HG03108 (cell line): ENCODE results near the gene SLC38A10.

Experiments used
- ATAC-seq: cut with Tn5 transposase; IDR thresholded peaks from one replicate; pipeline ENCODE4 v1.9.1; 2021; ENCODE audit warnings: moderate library complexity; ENCODE audit not compliant: unreplicated experiment

The SLC38A10 gene

DNA sequence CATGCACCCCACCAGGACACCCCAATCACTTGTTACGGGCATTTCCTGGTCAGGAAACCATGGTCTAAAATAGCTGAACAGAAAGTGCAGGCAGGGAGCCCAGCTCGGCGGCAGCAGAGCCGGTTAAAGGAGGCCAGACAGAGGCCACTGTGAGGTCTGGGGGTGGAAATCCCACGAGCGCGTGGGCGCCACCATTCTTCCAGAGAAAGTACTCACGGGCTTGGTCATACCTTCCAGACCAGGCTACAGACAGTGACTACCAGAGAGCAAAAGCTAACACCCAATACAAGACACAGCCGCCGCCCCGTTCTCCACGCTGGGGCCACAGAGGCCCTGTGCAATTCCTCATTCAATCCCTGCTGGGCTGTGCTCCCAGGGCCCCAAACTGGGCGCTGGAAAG is 84.2 kb downstream of the SLC38A10 start:
- no peak for ATAC-seq

DNA sequence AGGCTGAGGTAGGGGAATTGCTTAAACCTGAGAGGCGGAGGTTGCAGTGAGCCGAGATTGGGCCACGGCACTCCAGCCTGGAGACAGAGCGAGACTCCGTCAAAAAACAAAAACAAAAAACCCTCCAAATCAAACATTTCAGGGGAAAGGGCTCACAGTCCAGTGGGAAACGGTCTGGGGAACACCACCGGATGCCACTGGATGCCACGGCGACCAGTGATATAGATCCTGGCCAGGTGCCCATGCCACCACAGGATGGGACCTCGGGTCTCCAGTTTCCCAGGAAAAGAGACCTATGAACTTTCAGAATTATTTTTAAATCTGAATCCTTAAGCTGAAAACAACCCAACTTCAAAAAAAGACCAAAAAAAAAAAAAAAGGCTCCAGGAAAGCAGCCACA is 84.6 kb downstream of the SLC38A10 start:
- ATAC-seq: no peak

DNA sequence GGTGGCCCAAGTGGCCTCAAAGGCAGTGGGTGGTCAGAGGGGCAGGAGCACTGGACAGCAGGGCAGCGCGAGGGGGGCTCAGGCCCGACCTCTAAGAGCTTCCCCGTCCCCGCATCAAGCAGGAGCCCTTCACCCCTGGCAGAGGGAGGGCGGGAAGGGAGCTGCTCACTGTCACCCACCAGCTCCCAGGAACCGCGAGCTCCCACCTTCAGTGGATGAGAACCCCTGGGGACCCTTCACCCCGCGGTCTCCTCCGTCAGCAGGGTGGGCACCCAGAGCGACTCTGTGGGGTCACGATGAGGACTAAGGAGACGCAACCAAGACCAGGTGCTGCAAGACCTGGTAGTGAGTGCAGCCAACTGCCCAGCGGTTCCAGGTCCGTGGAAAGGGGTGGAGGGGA is 86.0 kb downstream of the SLC38A10 start:
- ATAC-seq: no peak

DNA sequence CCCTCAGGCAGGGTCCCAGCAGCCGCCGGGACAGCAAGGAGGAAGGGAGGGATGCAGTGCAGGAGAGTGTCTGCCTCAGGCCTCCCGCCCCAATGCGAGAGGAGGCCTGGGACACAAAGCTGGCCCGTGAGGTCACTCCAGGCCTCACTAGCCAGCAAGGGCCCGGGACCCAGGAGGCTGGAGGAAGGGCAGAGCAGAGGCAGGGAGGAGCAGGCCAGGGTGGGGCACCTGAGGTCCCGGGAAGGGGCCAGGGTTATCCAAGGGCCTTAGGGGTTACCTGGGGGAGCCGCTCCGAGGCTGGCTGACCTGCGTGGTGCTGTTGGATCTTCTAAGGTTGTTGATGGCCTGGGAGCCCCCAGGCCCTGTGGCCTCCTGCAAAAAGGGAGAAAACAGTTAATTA is 86.5 kb downstream of the SLC38A10 start:
- ATAC-seq: no peak

DNA sequence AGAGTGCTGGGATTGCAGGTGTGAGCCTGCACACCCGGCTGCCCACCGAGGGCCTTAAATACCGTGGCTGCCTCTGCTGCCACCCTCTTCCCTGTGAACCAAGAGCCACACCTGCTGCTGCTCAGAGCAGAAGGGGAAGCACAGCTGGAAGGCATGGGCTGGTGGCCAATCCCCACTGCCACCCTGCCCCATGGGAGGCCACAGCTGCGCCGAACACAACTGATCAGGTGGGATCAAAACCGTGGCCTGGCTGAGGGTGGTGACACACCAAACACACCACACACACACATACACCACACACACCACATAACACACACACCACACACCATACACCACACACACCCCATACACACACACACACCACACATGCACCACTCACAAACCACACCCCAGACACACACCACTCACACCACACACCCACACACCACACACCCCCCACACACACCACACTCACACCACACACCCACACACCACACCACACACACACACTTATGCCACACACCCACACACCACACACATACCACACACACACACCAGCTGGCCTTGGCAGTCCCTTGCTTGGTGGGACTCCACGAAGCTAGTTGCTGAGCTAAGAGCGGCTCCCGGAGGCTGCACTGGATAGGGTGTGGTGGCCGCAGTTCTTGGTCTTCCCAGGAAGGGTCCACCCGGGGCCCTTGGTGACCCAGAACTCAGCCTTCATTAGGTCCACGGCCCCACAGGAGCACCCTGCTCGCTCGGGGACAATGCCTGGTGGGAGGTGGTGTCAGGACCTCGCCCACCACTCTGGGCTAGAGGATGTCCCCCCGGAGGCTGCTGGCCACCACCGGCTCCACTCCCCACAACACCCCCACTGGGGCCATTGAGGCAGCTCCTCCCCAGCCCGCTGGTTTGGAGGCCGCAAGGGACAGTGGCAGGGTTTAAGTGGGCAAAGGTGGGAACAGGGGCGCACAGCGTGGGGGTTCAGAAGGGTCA is 87.2 kb downstream of the SLC38A10 start:
- no peak for ATAC-seq

DNA sequence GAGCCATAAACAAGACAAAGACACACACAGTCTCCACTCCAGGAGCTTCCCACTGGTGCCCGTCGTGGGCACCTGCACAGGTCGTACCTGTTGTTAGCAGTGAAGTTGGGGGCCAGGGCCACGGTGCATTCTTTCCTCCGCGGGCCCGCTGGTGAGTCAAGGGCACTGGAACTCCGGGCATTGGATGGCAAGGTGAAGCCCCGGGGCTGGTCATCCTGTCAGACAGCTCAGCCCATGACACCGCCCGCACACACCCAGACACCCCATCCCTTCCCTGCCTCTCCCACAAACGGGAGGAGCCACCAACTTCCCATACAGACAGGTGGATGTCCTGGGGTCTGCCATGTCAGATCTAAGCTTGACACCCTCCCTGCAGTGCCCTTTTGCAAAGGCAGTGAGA is 88.5 kb downstream of the SLC38A10 start:
- no peak for ATAC-seq

DNA sequence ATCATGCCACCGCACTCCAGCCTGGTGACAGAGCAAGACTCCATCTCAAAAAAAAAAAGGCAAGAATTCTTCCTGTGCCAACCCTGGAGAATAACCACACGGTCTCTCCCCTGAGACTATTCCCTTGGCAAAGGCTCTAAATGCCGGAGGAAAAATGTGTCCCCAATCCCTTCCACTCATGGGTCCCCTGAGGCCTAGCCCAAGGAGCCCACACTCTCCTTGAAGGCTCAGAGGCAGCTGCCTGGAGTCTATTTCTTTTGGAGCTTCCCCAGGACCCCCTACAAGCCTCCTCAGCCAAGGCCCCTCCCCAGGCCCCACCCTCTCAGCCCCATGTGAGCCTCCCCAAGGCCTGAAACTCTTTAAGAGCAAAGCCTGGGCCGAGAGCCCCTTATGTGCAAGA is 88.9 kb downstream of the SLC38A10 start:
- no peak for ATAC-seq

DNA sequence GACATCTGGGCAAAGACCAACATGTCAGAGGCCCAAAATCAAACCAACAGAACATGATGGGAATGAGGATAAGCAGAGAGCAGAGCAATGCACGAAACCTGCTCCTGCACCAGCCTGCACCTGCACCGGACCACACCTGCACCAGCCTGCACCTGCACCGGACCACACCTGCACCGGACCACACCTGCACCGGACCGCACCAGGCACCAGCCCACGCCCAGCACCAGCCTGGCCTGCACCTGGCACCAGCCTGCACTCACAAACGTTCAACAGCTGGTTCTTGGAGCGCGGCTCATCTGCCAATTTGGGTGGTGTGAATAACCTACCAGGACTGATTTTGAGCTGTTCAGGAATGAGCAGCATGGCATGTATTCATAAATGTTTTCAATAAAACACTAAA is 90.5 kb downstream of the SLC38A10 start:
- ATAC-seq: no peak

DNA sequence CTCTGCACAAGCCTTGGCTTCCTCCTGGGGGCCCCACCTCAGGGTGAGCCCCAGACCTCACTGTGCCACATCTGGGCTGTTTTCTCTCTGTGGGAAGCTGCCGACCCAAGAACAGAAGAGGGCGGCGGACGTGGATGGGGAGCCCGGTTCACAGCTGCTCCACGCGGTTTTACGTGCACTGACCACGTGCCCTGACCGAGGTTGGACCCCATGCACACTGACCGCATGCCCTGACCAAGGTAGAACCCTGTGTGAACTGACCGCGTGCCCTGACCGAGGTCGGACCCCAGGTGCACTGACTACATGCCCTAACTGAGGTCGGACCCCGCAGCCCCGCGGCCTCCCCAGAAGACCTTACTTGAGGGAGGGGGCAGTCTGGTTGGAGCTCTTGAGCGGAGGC is 92.0 kb downstream of the SLC38A10 start:
- no peak for ATAC-seq

DNA sequence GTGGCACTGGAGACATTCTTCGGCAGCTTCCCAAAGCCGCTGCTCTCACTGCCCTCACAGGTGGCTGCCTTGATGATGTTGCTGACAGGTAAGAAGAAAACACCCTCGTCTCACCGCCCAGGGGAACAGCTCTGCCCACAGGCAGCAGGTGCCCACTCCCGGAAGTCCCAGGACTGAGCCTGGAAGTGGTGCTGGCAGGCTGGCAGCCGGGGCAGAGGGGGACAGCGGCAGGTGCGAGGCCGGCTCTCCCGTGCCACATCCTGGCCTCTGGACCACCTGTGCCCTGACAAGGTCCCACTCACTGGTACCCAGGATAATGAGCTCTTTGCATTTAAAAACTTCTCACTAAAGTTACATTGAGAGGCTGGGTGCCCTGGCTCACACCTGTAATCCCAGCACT is 92.8 kb downstream of the SLC38A10 start:
- ATAC-seq: no peak

DNA sequence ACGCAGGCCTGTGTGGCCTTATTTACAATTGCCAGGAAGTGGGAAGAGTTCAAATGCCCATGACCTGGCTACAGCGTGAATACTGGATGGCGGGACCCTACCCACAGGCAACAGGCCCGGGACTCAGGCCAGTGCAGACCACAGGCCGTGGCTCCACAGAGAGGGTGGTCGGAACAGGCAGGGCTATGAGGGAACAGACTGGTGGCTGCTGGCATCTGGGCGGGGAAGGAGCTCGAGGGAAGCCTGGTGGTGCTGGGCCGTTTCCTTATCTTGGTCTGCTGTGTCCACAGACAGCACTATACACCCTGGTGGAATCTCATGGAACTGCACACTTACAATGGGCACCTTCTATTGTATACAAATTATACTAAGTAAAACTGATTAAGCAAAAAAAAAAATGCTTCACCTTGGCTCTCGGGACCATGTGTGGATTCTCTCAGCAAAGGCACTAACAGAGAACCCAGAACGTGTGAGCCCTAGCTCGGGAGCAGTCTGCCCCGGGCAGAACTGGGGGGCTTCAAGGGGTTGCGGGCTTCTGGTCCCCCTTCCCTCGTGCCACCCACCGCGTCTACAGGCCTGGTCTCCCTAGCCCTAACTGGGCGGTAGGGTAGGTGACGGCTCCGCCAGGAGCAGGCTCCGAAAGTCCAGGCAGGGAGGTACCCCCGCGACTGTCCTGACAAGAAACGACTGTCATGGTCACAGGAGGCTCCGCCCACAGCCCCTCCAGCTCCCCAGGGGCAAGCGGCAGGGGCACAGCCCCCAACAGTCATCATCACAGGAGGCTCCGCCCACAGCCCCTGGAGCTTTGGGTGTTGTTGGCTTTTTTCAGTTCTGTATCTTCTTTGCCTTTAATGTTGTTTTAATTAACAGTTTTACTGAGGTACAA is 94.2 kb downstream of the SLC38A10 start:
- ATAC-seq: no peak

DNA sequence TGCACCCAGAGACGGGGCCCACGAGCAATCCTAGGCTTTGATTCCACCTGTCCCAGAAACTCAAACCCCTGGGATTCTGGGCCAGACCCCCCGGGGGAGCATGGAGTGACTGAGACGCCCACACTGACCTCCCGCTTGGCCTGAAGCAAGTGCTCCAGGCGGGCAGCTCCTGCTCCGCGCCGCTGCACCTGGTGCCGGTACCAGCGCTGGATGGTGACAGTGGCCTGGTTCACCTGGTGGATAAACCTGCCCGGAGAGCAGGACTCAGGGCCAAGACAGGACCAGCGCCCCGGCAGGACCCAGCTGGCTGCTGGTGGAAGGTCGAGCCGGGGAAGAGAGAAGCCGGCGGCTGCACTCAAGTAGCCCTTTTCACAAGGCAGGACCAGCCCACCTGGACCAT is 94.9 kb downstream of the SLC38A10 start:
- no peak for ATAC-seq

DNA sequence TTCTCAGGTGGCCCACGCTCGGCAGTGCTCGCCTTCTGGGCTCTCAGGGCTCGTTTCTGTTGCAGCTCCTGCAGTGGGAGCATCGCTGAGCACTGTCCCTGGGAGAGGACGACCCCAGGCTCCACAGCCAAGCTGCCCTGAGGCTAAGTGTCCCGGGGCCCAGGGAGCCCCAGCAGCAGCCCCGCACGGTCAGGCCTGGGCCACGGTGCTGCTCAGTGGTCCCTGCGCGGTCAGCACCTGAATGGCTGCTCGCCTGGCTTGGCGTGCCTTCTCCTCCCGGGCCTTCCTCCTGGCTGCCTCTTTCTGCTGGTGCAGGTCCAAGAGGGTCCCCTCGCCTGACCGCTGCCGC is 95.7 kb downstream of the SLC38A10 start:
- no peak for ATAC-seq

DNA sequence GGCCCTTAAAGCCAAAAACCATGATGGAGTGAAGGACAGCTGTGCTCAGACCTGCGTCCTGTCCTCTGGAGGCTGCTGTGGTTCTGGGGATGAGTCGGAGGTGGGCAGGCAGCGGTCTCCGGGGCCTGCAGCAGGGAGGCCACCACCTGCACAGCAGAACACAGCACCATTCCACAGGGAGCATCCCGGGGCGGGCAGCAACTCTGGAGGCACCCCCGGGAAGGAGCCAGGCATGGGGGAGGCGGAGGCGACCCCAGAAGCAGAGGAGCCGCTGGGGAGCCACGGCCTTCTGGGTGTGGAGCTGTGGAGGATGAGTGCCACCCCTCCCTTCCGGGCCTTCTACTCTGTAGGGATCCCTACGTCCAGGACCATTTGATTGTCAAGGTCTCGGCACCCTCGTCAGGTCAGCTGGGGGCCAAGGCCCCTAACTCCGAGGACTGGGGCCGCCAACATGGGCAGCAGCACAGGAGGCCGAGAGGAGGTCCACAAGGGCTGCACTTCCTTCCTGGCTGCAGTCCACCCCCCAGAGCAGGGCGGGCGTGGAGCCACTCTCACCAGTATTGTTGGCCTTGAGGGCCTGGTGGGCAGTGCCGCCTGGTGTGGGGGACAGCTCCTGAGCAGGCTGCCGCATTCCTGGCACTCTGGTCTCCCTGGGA is 96.2 kb downstream of the SLC38A10 start:
- no peak for ATAC-seq

DNA sequence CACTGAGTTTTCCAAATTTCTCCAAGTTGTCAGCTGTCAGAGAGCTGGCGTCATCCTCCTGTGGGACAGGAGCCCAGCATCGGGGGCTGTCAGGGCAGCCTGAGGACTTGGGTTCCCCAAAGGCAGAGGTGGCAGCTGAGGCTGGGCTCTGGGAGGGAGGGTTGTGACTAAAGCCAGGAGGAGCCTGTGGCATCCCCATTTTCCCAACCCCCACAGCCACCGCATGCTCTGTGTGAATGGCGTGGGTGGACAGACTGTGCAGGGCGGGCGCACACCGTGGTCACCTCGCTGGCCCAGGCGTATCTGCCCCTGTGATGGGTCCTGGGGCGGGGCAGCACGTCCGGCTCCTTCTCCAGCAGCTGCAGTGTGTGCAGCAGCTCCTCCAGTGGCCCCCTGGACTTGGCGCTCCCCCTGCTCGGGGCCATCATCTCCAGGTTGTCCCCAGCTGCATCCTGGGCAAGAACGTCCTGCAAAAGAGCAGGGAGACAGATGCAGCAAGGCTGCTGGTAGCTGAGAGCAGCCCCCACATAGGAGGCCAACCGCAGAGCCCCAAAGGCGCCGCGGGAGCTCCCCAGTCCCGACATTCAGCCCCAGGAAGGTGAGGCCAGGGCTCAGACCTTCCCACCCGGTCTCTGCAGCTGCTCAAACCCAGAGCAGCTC is 97.1 kb downstream of the SLC38A10 start:
- ATAC-seq: no peak

DNA sequence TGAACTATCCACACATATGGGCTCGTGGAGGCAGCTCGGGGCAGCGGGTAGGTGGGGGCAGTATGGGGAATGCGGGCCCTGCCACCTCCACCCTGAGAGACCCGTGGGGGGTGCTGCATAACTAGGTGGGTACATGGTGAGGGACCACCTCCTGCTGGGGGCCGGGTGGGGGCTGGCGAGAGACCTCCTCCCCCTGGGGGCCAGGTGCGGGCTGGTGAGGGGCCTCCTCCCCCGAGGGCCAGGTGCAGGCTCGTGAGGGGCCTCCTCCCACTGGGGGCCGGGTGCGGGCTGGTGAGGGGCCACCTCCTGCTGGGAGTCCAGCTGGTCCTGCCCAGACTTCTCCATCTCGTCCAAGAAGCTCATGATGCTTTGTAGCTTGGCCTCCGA is 97.7 kb downstream of the SLC38A10 start:
- ATAC-seq: no peak

DNA sequence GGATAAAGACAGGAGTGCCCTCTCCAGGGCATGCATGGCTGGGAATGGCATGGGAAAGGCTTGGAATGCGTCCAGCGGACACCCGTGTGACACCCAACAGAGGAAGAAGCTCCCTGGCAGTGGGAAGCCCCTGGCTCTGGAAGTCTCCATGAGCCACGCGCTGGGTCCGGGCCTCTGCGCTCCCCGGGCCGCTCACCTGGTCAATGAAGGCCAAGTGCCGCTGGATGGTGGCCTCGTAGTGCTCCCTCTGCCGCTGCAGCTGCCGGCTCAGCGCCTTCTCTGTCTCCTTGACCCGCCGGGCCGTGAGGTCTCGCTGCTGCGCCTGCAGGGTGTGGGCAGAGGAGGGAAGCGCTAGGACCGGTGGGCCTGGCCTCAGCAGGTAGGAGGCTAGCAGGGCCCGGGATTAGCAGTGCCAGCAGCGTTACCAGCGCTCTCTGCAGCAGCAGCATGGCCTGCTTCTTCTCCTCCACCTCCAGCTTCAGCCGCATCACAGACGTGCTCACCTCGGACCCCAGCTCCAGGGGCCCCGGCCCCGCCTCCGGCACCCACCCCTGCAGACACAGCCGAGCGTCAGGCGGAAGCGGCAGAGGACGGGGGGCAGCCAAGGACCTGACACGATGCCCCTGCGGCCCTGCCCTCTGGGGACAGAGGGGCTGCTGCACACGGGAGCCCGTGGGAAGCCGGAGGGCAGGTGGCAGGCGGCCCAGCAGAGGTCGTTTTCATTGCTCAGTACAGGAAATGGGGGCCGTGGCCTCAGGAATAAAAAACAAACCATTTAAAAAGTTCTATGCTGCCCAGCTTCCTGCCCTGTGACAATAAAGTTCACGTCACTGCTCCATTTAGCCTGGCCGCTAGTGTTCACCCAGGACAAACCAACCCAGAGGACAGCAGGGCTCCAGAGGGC is 98.3 kb downstream of the SLC38A10 start:
- no peak for ATAC-seq

DNA sequence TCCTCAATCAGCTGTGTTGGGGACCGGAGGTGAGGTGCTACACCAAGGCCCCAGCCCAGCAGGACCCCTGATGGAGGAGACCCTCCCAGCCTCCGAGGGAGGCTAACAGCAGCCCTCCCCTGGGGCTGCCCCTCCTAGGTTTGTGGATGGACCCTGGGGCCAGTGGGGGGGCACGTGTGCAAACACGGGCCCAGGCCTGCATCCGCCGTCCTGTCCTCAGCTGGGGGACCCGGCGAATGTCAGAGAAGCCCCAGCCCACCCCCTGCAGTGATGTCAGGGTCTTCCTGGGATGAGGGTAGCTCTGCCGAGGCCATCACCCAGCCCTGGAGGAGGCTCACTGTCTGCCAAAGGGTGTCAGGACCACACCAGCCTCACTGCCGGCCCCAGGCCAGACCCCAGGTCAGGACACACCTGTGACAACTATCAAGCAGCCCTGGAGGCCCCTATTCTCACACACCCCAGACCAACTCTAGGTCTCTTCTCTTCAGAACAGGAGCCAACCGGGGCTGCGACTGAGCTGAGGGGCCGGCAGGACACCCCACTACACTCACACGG is 99.1 kb downstream of the SLC38A10 start:
- no peak for ATAC-seq
